Bone marrow (tissue), 2 donors: Measurements from ENCODE around the gene ME2.
A peak's percentile ranks its signal among the peaks of the same experiment; 100 is the strongest.
"Not testable (repeated sequence)": the region's sequence is repeated elsewhere in the genome, so short reads cannot be mapped to it uniquely, and the experiment has no call there.

Experiments
- DNase-seq, 2 donors: peaks; one replicate each; lab custom pipeline; 2025; lab: John Stamatoyannopoulos, UW

ME2 gene

GRCh38 chr18:50861617-50862016, 17.3 kb upstream of the ME2 start:
- DNase-seq: no peak

GRCh38 chr18:50862401-50862800, 16.5 kb upstream of the ME2 start:
- DNase-seq: peak in 1 of 2 donors; percentile 43

GRCh38 chr18:50863840-50864375, 15.0 kb upstream of the ME2 start:
- DNase-seq: no peak

- DNase-seq: no peak
Observed at GRCh38 chr18:50866765-50867164, 12.2 kb upstream of the ME2 start.

GRCh38 chr18:50869150-50869549, 9.8 kb upstream of the ME2 start:
- no peak for DNase-seq

- DNase-seq: no peak
Observed at GRCh38 chr18:50870138-50870845, 8.6 kb upstream of the ME2 start.

- DNase-seq: no peak
Observed at GRCh38 chr18:50871846-50872245, 7.1 kb upstream of the ME2 start.

- DNase-seq: no peak
Observed at GRCh38 chr18:50875966-50876536, 2.9 kb upstream of the ME2 start.

- DNase-seq: no peak
Observed at GRCh38 chr18:50877545-50878265, 1.2 kb upstream of the ME2 start.

GRCh38 chr18:50879302-50880118, 592 bp downstream of the ME2 start:
- DNase-seq: no peak

GRCh38 chr18:50880119-50880465, 1.2 kb downstream of the ME2 start:
- no peak for DNase-seq

- DNase-seq: not testable (repeated sequence)
Observed at GRCh38 chr18:50880944-50881343, 2.0 kb downstream of the ME2 start.

- no peak for DNase-seq
Observed at GRCh38 chr18:50886929-50887328, 8.0 kb downstream of the ME2 start.

GRCh38 chr18:50895350-50896045, 16.6 kb downstream of the ME2 start:
- no peak for DNase-seq

- DNase-seq: no peak
Observed at GRCh38 chr18:50896093-50896492, 17.2 kb downstream of the ME2 start.

- no peak for DNase-seq
Observed at GRCh38 chr18:50898919-50899318, 20.0 kb downstream of the ME2 start.

GRCh38 chr18:50902797-50903196, 23.9 kb downstream of the ME2 start:
- no peak for DNase-seq

GRCh38 chr18:50906843-50907242, 27.9 kb downstream of the ME2 start:
- DNase-seq: no peak

- no peak for DNase-seq
Observed at GRCh38 chr18:50909261-50909660, 30.3 kb downstream of the ME2 start.

GRCh38 chr18:50911006-50911405, 32.1 kb downstream of the ME2 start:
- no peak for DNase-seq

GRCh38 chr18:50917021-50917420, 38.1 kb downstream of the ME2 start:
- no peak for DNase-seq

GRCh38 chr18:50918153-50918552, 39.2 kb downstream of the ME2 start:
- no peak for DNase-seq
